Activated CD4-positive, alpha-beta T cell treated with anti-CD3 and anti-CD28 coated beads for 36 hours (primary cell): ENCODE results near the gene PAM. TPM values are rescaled to one million over a fixed set of nuclear protein-coding genes. Genes with fewer than 3 reads are reported as not detected.

ENCODE experiments used
- ATAC-seq: fragments of 200-7000 bp; cut with Tn5 transposase; one replicate; pipeline ENCODE4 v1.10.0; 2021; ENCODE audit warnings: mild to moderate bottlenecking, moderate library complexity
- CTCF ChIA-PET: fragments of 350-600 bp; sonication (Branson Sonifier 250); formaldehyde crosslinking; loops from one replicate; lab custom pipeline; 2021; ENCODE audit warnings: antibody characterized with exemption; lab: Charles Lee
- POLR2A ChIA-PET: fragments of 350-600 bp; sonication (Branson Sonifier 250); formaldehyde crosslinking; loops from one replicate; lab custom pipeline; 2021; ENCODE audit warnings: antibody characterized with exemption, inconsistent platforms; lab: Charles Lee
- DNase-seq: peaks from one replicate; pipeline ENCODE4 v3.0.0-alpha.2; 2020
- H3K27ac Mint-ChIP-seq: one replicate; pipeline ENCODE4 v1.8.0; 2021; ENCODE audit warnings: mixed read lengths
- H3K27me3 Mint-ChIP-seq: one replicate; pipeline ENCODE4 v1.8.0; 2021; ENCODE audit warnings: mixed read lengths
- H3K36me3 Mint-ChIP-seq: one replicate; pipeline ENCODE4 v1.8.0; 2021; ENCODE audit warnings: low read depth, mixed read lengths
- H3K4me1 Mint-ChIP-seq: one replicate; pipeline ENCODE4 v1.8.0; 2021; ENCODE audit warnings: mixed read lengths
- H3K4me3 Mint-ChIP-seq: one replicate; pipeline ENCODE4 v1.8.0; 2021; ENCODE audit warnings: mild to moderate bottlenecking, moderate library complexity, mixed read lengths
- H3K9me3 Mint-ChIP-seq: one replicate; pipeline ENCODE4 v1.8.0; 2021; ENCODE audit warnings: low read depth, mixed read lengths
- intact Hi-C, 2 experiments: fragments of 100-400 bp; cut with DNase I in 1 of 2; cut with micrococcal nuclease in 1 of 2; formaldehyde crosslinking; loops; one replicate each; pipeline versions ENCODE4 v1.14.2 to v1.15.1; 2022 to 2024; cut with DNase I, micrococcal nuclease
- total RNA-seq, 2 experiments: library from RNA; stranded (reverse); gene quantifications; one replicate each; pipeline ENCODE4 v1.2.3, GENCODE V29; 2021

The PAM gene
- total RNA-seq, 2 experiments from 2014 or later: 54.0 to 68.3 TPM

DNA sequence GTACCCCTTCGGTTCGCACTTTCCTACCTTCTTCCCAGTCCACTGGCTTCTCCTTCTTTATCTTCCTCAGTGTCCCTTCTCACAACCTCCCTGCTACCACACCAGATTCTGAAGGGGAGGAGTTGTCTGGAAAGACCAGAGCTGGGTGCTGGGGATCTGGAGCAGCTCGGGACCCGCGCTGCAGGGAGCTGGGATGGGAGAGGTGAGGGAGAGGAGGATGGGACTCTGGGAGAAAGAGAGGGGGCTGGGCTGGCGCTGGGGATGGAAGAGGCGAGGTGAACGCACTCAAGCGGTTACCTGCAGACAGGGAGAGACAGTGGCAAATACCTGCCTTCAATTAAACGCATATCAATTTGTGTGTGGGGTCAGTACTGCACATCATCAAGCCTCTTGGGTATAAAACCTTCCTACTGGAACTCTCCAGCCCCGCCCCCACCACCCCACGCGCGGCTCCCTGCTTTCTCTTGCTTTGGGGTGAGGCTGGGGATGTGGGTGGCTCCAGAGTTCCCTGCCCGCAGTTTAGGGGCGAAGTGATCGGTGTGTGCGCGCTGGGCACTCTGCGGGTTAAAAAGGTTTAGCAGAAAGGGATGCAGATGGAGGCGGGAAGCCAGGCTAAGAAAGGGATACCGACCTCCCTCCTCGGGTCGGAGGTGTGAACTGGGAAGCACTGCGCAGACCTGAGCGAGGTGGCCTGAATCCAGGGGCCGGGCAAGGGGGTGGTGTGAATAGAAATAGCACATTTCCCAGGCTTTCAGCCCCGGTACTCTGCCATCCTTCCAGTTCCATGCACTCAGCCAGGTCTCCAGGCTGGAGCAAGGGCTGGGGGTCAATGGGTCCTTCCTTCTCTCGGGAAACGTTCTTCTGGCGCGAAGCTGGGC lies 977 bp upstream of the PAM start:
- ATAC-seq (no peak), DNase-seq (peak; percentile 34)
- H3K4me1 Mint-ChIP-seq: peaks cover 36% of the 10 kb centered on the region
- peak overlapping the region; percentile 68 for H3K27ac Mint-ChIP-seq
- ChIA-PET CTCF (interaction anchor here (0.6 to 1.5 kb wide), 5 partner anchors 24 to 366 kb away, joined by 3 to 7 read pairs (median 4); partner anchors contain the start of genes GIN1 and PPIP5K2), POLR2A (no interaction called here)
- H3K4me3 Mint-ChIP-seq: peak overlapping the region; percentile 84
- peaks cover 2% of the 10 kb centered on the region for H3K9me3 Mint-ChIP-seq
- peaks cover 10% of the 10 kb centered on the region for H3K36me3 Mint-ChIP-seq
- intact Hi-C loops: loop anchor here in 1 of 2 experiments (10.0 kb wide), 1 partner anchor 1849 kb away; the partner anchor contains the start of gene ST8SIA4
- H3K27me3 Mint-ChIP-seq: peaks cover 9% of the 10 kb centered on the region

DNA sequence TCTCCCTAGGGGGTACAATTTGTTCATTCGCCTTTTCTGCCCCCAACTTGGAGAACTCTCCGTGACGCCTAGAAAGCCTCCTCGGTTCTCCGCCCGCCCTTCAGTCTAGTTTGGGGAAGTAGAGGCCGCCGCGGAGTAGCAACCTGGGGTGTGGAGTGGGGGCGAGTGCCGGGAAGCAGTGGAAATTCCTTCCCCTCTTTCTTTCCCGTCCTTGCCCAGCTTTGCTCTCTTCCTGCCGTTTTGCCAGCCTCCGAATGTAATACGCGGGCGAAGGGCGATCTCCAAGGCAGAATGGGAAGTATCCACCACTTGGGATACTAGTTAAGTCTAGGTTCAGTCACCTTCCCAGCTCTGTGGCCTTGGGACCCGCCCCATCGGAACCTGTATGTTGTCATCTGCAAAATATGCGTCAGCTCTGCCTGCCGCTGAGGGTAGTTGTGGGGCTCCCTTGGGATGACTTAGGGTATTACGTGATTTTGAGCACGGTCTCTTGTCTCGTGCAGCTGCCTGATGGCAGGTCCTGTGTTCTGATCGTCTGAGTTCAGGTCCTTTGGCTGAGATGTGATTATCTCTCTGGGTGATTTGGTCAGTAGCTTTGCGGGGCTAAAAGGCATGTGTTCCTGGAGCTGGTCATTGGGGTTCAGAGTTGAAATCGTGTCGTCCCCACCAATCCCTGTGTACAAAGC lies 724 bp downstream of the PAM start:
- peaks cover 10% of the 10 kb centered on the region for H3K36me3 Mint-ChIP-seq
- POLR2A ChIA-PET: interaction anchor here (1.0 to 1.7 kb wide), 4 partner anchors 12 to 364 kb away, joined by 3 to 12 read pairs (median 4); partner anchors contain the start of genes GIN1 and PPIP5K2

DNA sequence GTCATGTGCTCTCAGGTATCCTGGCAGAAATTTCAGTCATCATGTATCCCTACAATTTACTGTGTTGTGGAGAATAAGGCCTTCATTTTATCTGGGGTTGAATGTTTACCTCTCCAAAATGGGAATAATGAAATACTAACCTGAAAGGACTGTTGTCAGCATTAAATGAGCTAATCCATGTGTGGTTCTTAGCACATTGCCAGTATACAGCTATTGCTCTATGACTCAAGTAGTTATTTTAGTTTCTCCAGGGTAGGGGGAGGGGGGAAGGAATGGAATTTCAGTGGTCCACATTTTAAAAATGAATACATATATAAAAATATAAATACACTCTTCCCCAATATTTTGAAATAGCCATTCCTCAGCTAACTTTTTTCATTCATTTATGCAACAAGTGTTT lies 3.5 kb downstream of the PAM start:
- H3K4me1 Mint-ChIP-seq: peaks cover 72% of the 10 kb centered on the region
- peak overlapping the region; percentile 9 for H3K4me3 Mint-ChIP-seq
- H3K9me3 Mint-ChIP-seq: no peaks in the 10 kb centered on the region
- intact Hi-C loops: loop anchor here (5.0 to 10.0 kb wide), 2 partner anchors 499 to 1854 kb away; partner anchors contain the start of genes MACIR (in 1 of the 2) and ST8SIA4 (in 1 of the 2)
- DNase-seq: no peak
- ATAC-seq: no peak
- peak overlapping the region; percentile 72 for H3K27ac Mint-ChIP-seq
- ChIA-PET CTCF (interaction anchor here (1.0 to 5.3 kb wide), 2 partner anchors 11 to 23 kb away, joined by 3 to 36 read pairs; no protein-coding TSS in a partner anchor), POLR2A (no interaction called here)
- peaks cover 10% of the 10 kb centered on the region for H3K36me3 Mint-ChIP-seq
- H3K27me3 Mint-ChIP-seq: peaks cover 4% of the 10 kb centered on the region

More for the DNA sequence above, 724 bp downstream of the PAM start:
- peaks cover 9% of the 10 kb centered on the region for H3K27me3 Mint-ChIP-seq
- ATAC-seq (peak; percentile 89), DNase-seq (peak; percentile 90)
- H3K9me3 Mint-ChIP-seq: peaks cover 2% of the 10 kb centered on the region
- intact Hi-C loops: loop anchor here (1.0 to 10.0 kb wide), 5 partner anchors 22 to 1851 kb away; partner anchors contain the start of genes MACIR (in 2 of the 2), GIN1 (in 1 of the 2), PPIP5K2 (in 1 of the 2) and ST8SIA4 (in 1 of the 2)
- CTCF ChIA-PET: interaction anchor here (0.6 to 5.3 kb wide), 10 partner anchors 8 to 364 kb away, joined by 3 to 36 read pairs (median 4); partner anchors contain the start of genes GIN1 and PPIP5K2
- peak overlapping the region; percentile 98 for H3K27ac Mint-ChIP-seq
- peak overlapping the region; percentile 84 for H3K4me3 Mint-ChIP-seq
- peaks cover 52% of the 10 kb centered on the region for H3K4me1 Mint-ChIP-seq

DNA sequence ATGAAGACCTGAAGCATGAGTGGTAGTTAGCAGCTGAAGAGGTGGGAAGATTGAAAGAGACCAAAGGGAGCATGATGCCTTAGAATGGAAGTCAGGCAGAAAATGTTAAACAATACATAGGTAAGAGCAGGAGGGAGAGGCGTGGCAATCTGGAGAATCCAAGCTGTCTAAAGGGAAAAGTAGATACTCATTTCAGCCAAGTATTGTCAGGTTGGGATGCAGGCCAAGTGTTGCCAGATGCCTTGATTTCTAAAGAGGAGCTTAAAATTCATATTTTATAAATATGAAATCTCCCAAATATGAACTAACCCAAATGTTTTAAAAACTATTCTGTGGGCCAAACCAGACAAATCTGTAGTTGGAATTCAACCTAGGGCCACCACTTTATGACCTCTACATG lies 4.2 kb downstream of the PAM start:
- DNase-seq (no peak), ATAC-seq (no peak)
- intact Hi-C loops: loop anchor here (5.0 to 10.0 kb wide), 2 partner anchors 498 to 1854 kb away; partner anchors contain the start of genes MACIR (in 1 of the 2) and ST8SIA4 (in 1 of the 2)

DNA sequence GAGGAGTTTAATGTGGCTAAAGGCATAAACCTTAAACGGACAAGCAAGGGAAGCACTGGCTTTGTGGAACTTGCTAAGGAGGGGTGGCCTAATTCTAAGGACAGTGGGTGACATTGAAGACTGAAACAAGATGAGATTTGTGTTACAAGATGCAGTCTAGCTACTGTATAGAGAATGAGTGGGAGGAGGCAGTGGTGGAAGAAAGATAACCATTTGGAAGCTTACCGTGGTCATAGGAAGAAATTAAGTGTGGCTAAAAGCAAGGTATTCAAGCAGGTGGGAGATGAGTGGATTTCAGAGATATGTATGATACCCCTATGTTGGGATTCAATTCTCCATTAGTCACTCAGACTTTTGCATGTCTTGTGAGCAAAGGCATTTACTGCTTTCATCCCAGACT lies 4.6 kb downstream of the PAM start:
- no peak overlapping the region for H3K4me3 Mint-ChIP-seq
- POLR2A ChIA-PET: no interaction called here
- DNase-seq: no peak
- peaks cover 71% of the 10 kb centered on the region for H3K4me1 Mint-ChIP-seq
- intact Hi-C loops: loop anchor here (5.0 to 10.0 kb wide), 2 partner anchors 498 to 1855 kb away; partner anchors contain the start of genes MACIR (in 1 of the 2) and ST8SIA4 (in 1 of the 2)
- no peak for ATAC-seq
- H3K27me3 Mint-ChIP-seq: no peaks in the 10 kb centered on the region
- peak overlapping the region; percentile 8 for H3K27ac Mint-ChIP-seq
- H3K36me3 Mint-ChIP-seq: peaks cover 14% of the 10 kb centered on the region
- H3K9me3 Mint-ChIP-seq: no peaks in the 10 kb centered on the region
- CTCF ChIA-PET: interaction anchor here (5.3 kb wide), 1 partner anchor 21 kb away, joined by 36 read pairs; no protein-coding TSS in a partner anchor

More for the DNA sequence above, 4.2 kb downstream of the PAM start:
- ChIA-PET CTCF (interaction anchor here (5.3 kb wide), 1 partner anchor 22 kb away, joined by 36 read pairs; no protein-coding TSS in a partner anchor), POLR2A (no interaction called here)
- H3K9me3 Mint-ChIP-seq: no peaks in the 10 kb centered on the region
- H3K27me3 Mint-ChIP-seq: no peaks in the 10 kb centered on the region
- peaks cover 70% of the 10 kb centered on the region for H3K4me1 Mint-ChIP-seq
- no peak overlapping the region for H3K4me3 Mint-ChIP-seq
- peaks cover 12% of the 10 kb centered on the region for H3K36me3 Mint-ChIP-seq
- H3K27ac Mint-ChIP-seq: peak overlapping the region; percentile 65

DNA sequence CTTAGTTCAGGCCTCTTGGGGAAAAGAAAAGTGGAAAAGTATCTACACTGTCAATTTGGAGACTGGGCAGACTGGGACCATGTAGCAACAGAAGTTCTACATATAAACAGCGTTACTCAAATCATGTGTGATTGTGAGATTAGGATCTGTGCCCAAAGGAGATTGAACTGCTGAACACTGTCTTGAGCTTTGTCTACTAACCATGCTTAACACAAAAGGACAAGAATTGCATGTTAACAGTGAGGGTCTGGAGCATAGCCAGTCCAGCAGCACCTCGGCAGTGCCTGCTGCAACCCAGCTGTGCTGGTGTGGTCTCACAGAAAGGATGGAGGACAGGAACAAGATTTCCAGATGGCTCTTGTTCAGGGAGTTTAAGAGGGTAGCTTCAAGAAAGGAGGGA lies 5.7 kb downstream of the PAM start:
- intact Hi-C loops: no loop called here
- peak overlapping the region; percentile 30 for H3K4me3 Mint-ChIP-seq
- peaks cover 24% of the 10 kb centered on the region for H3K36me3 Mint-ChIP-seq
- peaks cover 82% of the 10 kb centered on the region for H3K4me1 Mint-ChIP-seq
- H3K27me3 Mint-ChIP-seq: no peaks in the 10 kb centered on the region
- ChIA-PET CTCF (interaction anchor here (0.5 to 1.1 kb wide), 3 partner anchors 11 to 444 kb away, joined by 3 to 4 read pairs (median 3); no protein-coding TSS in a partner anchor), POLR2A (no interaction called here)
- no peak for ATAC-seq
- H3K27ac Mint-ChIP-seq: peak overlapping the region; percentile 87
- H3K9me3 Mint-ChIP-seq: no peaks in the 10 kb centered on the region
- DNase-seq: no peak

DNA sequence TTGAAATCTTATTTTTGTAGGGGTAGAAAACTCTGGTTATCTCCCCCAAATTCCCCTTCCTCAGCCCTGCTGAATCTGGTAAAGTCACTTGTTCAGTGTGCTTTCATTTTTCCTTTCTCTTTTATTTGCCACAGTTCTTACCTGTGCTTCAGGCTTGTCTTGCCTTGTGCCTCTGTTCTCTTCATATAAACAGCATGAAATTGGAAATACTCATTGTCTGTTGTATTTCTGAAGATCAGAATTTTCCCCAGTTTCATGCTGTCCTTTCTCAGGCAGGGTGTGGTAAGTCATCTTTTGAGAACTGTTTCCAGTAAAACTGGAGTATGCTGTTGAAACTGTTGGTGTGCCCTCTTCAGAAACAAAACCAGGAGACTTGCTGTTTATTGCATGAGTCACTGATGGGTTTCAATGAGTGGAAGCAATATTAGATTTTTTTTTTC lies 7.0 kb downstream of the PAM start:
- ATAC-seq: peak; percentile 75
- ChIA-PET CTCF (interaction anchor here (0.7 to 2.9 kb wide), 3 partner anchors 10 to 694 kb away, joined by 4 to 10 read pairs (median 4); no protein-coding TSS in a partner anchor), POLR2A (interaction anchor here (0.7 to 1.5 kb wide), 2 partner anchors 11 to 16 kb away, joined by 3 to 5 read pairs; no protein-coding TSS in a partner anchor)
- peaks cover 26% of the 10 kb centered on the region for H3K36me3 Mint-ChIP-seq
- H3K9me3 Mint-ChIP-seq: no peaks in the 10 kb centered on the region
- H3K4me1 Mint-ChIP-seq: peaks cover 85% of the 10 kb centered on the region
- intact Hi-C loops: loop anchor here (1.0 to 2.0 kb wide), 2 partner anchors 16 to 359 kb away; partner anchors contain the start of genes GIN1 (in 1 of the 2) and PPIP5K2 (in 1 of the 2)
- peak overlapping the region; percentile 85 for H3K27ac Mint-ChIP-seq
- peak overlapping the region; percentile 59 for H3K4me3 Mint-ChIP-seq
- no peaks in the 10 kb centered on the region for H3K27me3 Mint-ChIP-seq
- DNase-seq: no peak

DNA sequence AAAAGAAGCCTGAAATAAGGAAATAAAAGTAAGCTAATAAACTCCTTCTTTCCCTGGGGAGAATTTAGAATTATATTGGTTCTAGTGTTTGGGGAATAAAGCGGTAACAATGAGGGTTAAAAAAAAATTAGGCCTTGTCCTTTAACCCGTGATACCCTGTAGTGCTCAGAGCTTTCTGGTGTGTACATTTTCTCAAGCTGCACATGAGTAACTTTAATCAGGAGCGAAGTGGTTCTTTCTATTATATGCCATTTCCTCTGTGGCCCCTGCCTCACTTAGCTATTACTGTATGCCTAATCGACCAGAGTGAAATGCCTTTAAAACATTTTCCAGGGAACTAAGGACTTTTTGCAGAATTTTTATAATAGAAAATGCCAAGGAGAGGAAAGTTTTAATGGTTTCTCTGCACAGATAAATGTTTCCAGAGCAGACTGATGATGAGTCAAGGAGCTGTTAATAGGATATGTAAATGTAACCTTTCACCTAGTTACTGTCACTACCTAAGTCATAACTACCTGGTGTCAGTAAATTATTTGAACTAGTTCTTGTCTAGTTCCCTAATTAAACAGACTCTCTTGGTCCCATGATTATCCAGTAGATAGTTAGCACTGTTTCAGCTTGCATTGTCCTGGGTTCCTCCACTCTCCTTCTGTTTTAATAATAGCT lies 7.6 kb downstream of the PAM start:
- CTCF ChIA-PET: interaction anchor here (0.7 to 2.9 kb wide), 7 partner anchors 10 to 695 kb away, joined by 3 to 13 read pairs (median 4); no protein-coding TSS in a partner anchor
- Mint-ChIP-seq H3K36me3 (peaks cover 26% of the 10 kb centered on the region), H3K4me1 (peaks cover 88% of the 10 kb centered on the region), H3K9me3 (no peaks in the 10 kb centered on the region), H3K27ac (peak overlapping the region; percentile 85), H3K4me3 (peak overlapping the region; percentile 59), H3K27me3 (no peaks in the 10 kb centered on the region)
- DNase-seq: no peak
- ATAC-seq: peak; percentile 35
- POLR2A ChIA-PET: interaction anchor here (0.7 to 1.5 kb wide), 2 partner anchors 10 to 16 kb away, joined by 3 to 5 read pairs; no protein-coding TSS in a partner anchor
- intact Hi-C loops: loop anchor here (1.0 to 2.0 kb wide), 2 partner anchors 16 to 358 kb away; partner anchors contain the start of genes GIN1 (in 1 of the 2) and PPIP5K2 (in 1 of the 2)

DNA sequence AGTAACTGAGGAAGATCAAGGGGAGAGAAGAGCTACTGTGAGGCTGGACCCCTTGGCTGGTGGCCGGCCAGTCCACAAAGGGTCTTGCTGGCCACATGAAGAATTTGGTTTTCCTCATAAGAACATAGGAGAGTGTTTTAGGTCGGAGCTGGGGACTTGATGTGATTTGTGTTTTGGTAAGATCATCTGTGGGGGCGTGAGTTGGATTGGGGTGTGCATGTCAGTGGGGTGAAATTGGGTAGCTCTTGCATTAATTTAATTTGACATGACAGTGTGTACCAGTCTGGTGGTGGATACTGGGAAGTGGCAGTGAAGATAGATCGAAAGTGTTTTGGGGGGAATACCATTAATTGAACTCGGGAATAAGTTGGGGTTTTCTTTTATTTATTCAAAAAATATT lies 8.6 kb downstream of the PAM start:
- Mint-ChIP-seq H3K4me1 (peaks cover 81% of the 10 kb centered on the region), H3K36me3 (peaks cover 25% of the 10 kb centered on the region), H3K27ac (peak overlapping the region; percentile 85), H3K4me3 (peak overlapping the region; percentile 59), H3K27me3 (no peaks in the 10 kb centered on the region), H3K9me3 (no peaks in the 10 kb centered on the region)
- ChIA-PET POLR2A (no interaction called here), CTCF (interaction anchor here (0.7 to 2.9 kb wide), 7 partner anchors 12 to 496 kb away, joined by 3 to 13 read pairs (median 4); no protein-coding TSS in a partner anchor)
- no peak for ATAC-seq
- intact Hi-C loops: loop anchor here in 1 of 2 experiments (2.0 kb wide), 1 partner anchor 357 kb away; the partner anchor contains the start of genes GIN1 and PPIP5K2
- no peak for DNase-seq
